Posterior vena cava (tissue), 2 donors: ENCODE results near the gene GABRA6. TPM values are rescaled to one million over a fixed set of nuclear protein-coding genes. Genes with fewer than 3 reads are reported as not detected.

Experiments
- DNase-seq: peaks from one replicate; pipeline ENCODE4 v3.0.0-alpha.2; 2020; ENCODE audit warnings: low spot score
- intact Hi-C, 2 donors: fragments of 100-400 bp; cut with DNase I; formaldehyde crosslinking; loops; one replicate each; pipeline versions ENCODE4 v1.14.1 to v1.14.2; 2022 to 2023
- total RNA-seq, 2 donors: library from RNA; stranded (reverse); fragmentation: NEBNext Ultra II Directional; extraction: Animal tissue kit (Norgen Biotek cat#: 25700); gene quantifications; one replicate each; pipeline ENCODE4 v1.2.1, GENCODE V29; 2021
- donor health status: DM: yes; HTN: yes; CAD: no.
- donor health status: DM: yes; HTN: yes; CAD: no.

Gene GABRA6
- total RNA-seq, 2 donors from 2014 or later, result not detected

DNA sequence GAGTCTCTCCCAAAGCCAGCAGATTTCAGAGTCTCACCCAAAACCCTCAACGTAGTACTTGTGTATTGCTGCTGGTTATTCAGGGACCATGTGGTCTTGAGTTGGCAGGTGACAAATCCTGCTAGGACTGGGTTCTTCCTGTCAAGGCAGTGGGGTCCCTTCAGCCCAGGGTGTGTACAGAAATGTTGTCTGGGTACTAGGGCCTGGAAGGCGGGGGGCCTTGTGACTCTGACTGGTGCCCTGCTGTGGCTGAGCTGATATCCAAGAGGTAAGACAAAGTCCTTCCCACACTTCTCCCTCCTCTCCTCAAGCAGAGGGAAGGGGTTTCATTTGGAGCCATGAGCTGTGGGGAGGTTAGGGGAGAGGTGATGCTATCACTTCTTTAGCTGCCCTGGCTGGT is 58.8 kb downstream of the GABRA6 start:
- no peak for DNase-seq
- intact Hi-C loops, result no loop called here

DNA sequence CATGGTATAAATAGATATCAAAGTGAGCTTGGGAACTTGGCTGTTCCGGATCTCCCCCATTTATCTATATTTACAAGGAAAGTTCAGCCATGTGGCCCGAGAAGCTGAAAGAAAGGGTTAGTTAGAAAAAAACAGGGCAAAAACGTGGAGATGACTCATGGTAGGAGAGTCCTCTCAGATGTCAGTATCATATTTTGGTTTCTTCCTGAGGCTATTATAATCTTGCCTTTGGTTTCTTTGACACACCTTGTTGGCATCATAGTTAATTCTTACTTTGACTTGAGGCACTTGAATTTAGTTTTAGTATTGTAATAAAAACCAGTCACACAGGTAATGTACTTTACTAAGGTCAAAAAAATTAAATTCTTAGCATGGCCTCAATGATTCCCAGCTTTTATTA is 59.9 kb downstream of the GABRA6 start:
- intact Hi-C loops, result no loop called here
- no peak for DNase-seq

DNA sequence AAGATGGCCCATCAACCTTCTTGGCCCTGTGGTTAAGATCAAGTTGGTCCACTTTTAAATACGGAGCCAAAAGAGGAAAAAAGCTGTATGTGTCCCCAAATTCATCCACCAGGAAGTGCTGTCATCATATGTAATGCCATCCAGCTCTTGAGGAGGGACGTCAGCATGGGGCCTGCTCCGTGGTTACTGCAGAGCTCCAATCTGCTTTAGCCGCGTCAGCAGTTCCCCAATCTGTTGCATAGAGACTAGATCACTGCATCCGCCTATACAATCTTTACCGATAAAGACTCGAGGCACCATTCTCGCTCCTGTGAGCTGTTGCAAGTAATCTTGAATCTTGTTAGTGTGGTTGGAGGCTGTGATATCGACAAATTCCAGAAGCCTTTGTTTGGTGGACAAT is 65.7 kb downstream of the GABRA6 start:
- intact Hi-C loops, result no loop called here
- no peak for DNase-seq

Other genes with a start within 250 kb of the GABRA6 start
- under 1 TPM; 0.86 to 0.93 TPM for gene GABRB2, start 139.0 kb upstream of the GABRA6 start, total RNA-seq
- not detected for gene GABRA1, start 162.4 kb downstream of the GABRA6 start, total RNA-seq